WTC11 (cell line): Measurements from ENCODE around the gene GRAMD1B.

ENCODE experiments used
- CREB1 ChIP-seq: sonication (generic); formaldehyde crosslinking; IDR thresholded peaks from 2 replicates; pipeline ENCODE4 v1.8.0; 2023; ENCODE audit warnings: mild to moderate bottlenecking, missing genetic modification reagents
- CTCF ChIP-seq: fragments of 200-600 bp; IDR thresholded peaks from 2 replicates; pipeline ENCODE4 v1.8.0; 2022; ENCODE audit warnings: antibody characterized with exemption
- E2F1 ChIP-seq: sonication (generic); formaldehyde crosslinking; IDR thresholded peaks from 2 replicates; pipeline ENCODE4 v1.8.0; 2022; ENCODE audit warnings: mild to moderate bottlenecking, missing genetic modification reagents
- GTF2I ChIP-seq: fragments of 250-450 bp; sonication (Bioruptor Pico); conservative IDR thresholded peaks from 2 replicates; pipeline ENCODE4 v1.4.0; 2021; ENCODE audit warnings: mild to moderate bottlenecking
- HMGXB4 ChIP-seq: sonication (generic); formaldehyde crosslinking; IDR thresholded peaks from 2 replicates; pipeline ENCODE4 v1.8.1; 2023; ENCODE audit warnings: mild to moderate bottlenecking, moderate library complexity, missing genetic modification reagents
- MAX ChIP-seq: sonication (generic); formaldehyde crosslinking; IDR thresholded peaks from 2 replicates; pipeline ENCODE4 v1.8.0; 2022; ENCODE audit warnings: mild to moderate bottlenecking, missing genetic modification reagents
- MYBL2 ChIP-seq: sonication (generic); formaldehyde crosslinking; IDR thresholded peaks from 2 replicates; pipeline ENCODE4 v1.8.1; 2023; ENCODE audit warnings: mild to moderate bottlenecking, moderate library complexity, missing genetic modification reagents
- NFYB ChIP-seq: sonication (generic); formaldehyde crosslinking; conservative IDR thresholded peaks from 2 replicates; pipeline ENCODE4 v1.8.0; 2022; ENCODE audit warnings: low read depth, missing genetic modification reagents
- RORB ChIP-seq: fragments of 250-450 bp; sonication (Bioruptor Pico); IDR thresholded peaks from 2 replicates; pipeline ENCODE4 v1.9.0; 2021; ENCODE audit warnings: mild to moderate bottlenecking
- SOX15 ChIP-seq: fragments of 250-450 bp; sonication (Bioruptor Pico); IDR thresholded peaks from 2 replicates; pipeline ENCODE4 v1.9.0; 2021; ENCODE audit warnings: mild to moderate bottlenecking
- SP1 ChIP-seq: sonication (generic); formaldehyde crosslinking; conservative IDR thresholded peaks from 2 replicates; pipeline ENCODE4 v1.8.1; 2022; ENCODE audit warnings: missing genetic modification reagents
- ZNF121 ChIP-seq: sonication (generic); formaldehyde crosslinking; IDR thresholded peaks from 2 replicates; pipeline ENCODE4 v1.8.0; 2023; ENCODE audit warnings: missing genetic modification reagents
- ZNF263 ChIP-seq: sonication (generic); formaldehyde crosslinking; IDR thresholded peaks from 2 replicates; pipeline ENCODE4 v1.8.1; 2022; ENCODE audit warnings: low read depth, mild to moderate bottlenecking, moderate library complexity, missing genetic modification reagents

DNA sequence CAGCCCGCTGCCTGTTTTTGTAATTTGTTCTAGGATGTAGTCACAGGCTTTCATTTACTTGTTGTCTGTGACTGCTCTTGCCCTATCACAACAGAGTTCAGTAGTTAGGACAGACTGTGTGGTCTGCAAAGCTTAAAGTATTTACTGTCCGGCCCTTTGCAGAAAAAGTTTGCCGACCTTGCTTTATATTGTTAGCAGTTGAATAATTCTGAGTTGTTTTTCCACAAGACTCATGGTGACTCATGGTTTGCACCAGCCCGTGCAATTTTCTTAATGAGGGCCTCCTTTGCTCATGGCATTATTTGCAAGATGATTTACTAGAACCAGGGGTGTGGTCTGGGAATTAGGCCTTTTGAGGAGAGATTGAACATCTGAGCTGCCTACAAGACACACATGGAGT, 113.7 kb downstream of the GRAMD1B start:
- TF ChIP-seq E2F1 (CRISPR knock-in tag) (no peak), HMGXB4 (CRISPR knock-in tag) (no peak), MAX (CRISPR knock-in tag) (no peak), ZNF263 (CRISPR knock-in tag) (no peak), CTCF (no peak), MYBL2 (CRISPR knock-in tag) (no peak), NFYB (CRISPR knock-in tag) (no peak), SP1 (CRISPR knock-in tag) (no peak), CREB1 (CRISPR knock-in tag) (no peak), ZNF121 (CRISPR knock-in tag) (no peak), SOX15 (no peak), RORB (CRISPR knock-in tag) (no peak), GTF2I (CRISPR knock-in tag) (no peak)
